G401.6 (cell line): Measurements from ENCODE around the gene SLC30A5.
"Not testable (repeated sequence)": the region's sequence is repeated elsewhere in the genome, so short reads cannot be mapped to it uniquely, and the experiment has no call there.

Source experiments
- FAIRE-seq: peaks from 2 replicates; lab custom pipeline; 2012; peaks lifted over from hg19 to GRCh38; lab: Jason Lieb, UNC

The SLC30A5 gene

DNA sequence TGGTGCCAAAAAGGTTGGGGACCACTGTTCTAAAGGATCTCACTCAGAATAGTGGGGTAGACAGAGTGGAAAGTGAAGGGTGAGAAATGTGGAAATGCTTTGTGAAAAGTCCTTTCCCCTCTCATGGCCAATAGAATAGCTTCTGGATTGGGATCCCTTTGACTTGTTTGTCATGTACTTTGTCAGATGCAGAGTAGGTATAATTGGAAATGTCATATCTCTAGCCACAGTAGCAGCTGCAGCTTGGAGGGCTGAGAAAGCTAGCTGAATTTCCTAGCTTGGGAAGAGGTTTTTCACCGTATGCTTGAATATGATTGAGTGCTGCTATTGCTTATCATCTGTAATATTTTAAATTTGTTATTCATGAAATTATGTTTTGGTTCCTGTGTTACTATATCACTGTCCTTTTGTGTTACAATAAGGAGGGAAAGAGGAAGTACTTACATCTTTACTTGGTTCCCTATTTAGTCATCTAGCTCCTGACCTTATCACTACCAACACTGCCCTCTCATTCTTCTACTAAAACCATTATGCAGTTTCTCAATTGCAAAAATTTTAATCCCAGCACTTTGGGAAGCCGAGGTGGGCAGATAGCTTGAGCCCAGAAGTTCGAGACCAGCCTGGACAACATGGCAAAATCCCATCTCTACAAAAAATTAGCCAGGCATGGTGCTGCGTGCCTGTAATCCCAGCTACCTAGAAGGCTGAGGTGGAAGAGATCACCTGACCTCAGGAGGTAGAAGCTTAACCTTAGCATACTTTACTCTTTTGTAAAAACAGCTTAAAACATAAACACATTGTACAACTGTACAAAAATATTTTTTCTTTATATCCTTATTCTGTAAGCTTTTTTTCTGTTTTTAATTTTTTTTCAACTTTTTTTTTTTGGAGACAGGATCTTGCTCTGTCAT lies 12.4 kb downstream of the SLC30A5 start:
- FAIRE-seq, result no peak

DNA sequence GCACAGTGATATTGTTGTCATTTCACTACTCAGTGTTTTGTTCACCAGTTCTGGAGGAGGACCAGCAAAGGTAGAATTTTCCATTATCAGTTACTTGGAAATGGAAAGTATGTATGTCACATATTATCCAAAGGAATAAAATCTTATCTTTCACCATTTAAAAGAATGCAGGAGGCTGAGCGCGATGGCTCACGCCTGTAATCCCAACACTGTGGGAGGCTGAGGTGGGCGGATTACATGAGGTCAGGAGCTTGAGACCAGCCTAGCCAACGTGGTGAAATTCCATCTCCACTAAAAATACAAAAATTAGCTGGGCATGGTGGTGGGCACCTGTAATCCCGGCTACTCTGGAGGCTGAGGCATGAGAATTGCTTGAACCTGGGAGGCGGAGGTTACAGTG lies 14.6 kb downstream of the SLC30A5 start:
- not testable (repeated sequence) for FAIRE-seq

DNA sequence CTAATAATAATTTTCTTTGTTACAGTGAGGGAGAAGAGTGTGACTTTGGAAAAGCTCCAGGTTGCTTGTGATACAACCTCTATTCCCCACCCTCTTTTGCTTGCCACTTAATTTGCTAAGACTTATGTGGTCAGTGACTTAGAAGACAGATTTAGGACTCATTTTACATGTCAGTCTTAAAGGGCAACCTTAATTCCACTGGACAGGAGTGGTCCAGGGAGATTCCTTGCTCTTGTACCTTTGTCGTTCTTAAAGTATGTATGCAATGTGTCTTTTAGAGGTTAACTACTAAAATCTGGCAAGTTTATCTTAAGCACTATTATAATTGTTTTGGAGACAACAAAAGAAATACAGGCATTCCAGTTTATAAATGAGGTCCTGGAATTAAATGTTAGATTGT lies 20.0 kb downstream of the SLC30A5 start:
- no peak for FAIRE-seq

DNA sequence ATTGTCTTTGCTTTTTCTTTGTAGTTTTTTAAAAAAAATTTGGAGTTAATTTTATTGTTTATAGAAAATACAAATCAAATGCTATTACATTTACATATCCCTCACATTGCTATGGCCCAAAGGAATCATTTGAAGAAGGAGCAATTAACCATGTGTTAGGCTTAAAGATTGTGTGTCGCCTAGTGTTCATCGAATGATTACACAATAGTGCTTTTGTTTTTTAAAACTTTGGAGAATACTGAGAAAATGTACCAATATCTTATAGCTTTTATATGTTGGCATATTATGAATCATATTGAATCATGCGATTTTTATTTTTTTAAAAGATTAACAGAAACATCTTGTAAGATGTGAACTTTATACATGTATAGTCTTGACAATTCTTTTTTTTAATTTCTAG lies 21.7 kb downstream of the SLC30A5 start:
- FAIRE-seq, result peak; percentile 62

DNA sequence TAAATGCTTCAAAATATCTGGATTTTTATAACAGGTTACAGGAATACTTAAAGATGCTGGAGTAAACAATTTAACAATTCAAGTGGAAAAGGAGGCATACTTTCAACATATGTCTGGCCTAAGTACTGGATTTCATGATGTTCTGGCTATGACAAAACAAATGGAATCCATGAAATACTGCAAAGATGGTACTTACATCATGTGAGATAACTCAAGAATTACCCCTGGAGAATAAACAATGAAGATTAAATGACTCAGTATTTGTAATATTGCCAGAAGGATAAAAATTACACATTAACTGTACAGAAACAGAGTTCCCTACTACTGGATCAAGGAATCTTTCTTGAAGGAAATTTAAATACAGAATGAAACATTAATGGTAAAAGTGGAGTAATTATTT lies 35.6 kb downstream of the SLC30A5 start:
- peak; percentile 39 for FAIRE-seq

DNA sequence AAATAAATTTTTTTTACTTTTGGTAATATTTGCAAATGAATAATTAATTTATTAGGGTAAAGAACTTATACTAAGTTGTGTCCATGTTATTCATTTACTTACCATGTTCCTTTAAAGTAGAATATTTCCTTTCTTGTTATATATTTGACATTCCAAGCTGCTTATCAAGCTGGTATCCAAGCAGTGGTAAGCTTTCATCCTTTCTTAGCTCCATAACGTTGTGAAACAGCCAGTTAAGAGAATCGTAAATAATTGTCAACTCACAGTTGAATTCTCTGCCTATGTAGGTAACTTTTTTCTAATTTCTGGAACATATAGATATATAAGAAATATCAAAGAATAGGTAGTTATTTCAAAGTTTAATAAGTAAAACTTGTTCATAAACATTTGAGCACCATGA lies 36.4 kb downstream of the SLC30A5 start:
- peak; percentile 65 for FAIRE-seq

DNA sequence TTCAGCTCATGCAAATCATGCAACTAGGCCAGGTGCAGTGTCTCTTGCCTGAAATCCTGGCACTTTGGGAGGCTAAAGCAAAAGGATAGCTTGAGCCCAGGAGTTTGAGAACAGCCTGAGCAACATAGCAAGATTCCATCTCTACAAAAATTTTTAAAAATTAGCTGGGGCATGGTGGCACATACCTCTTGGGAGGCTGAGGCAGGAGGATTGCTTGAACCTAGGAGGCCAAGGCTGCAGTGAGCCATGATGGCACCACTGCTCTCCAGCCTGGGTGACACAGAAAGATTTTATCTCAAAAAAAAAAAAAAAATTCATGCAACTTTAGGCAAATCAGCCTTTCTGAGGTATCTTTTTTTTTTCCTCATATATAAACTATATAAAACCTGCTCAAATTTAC lies 37.5 kb downstream of the SLC30A5 start:
- FAIRE-seq, result no peak

DNA sequence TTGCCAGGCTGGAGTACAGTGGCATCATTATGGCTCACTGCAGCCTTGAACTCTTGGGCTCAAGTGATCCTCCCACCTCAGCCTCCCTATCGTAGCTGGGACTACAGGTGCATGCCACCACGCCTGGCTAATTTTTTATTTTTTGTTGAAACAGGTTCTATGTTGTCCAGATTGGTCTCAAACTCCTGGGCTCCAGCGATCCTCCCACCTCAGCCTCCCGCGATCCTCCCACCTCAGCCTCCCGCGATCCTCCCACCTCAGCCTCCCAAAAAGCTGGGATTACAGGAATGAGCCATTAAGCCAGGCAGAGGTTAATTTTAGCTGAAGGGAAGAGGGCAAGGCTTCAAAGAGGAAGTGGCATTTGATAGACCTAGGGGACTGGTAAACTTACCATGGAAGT lies 40.3 kb downstream of the SLC30A5 start:
- FAIRE-seq, result no peak

DNA sequence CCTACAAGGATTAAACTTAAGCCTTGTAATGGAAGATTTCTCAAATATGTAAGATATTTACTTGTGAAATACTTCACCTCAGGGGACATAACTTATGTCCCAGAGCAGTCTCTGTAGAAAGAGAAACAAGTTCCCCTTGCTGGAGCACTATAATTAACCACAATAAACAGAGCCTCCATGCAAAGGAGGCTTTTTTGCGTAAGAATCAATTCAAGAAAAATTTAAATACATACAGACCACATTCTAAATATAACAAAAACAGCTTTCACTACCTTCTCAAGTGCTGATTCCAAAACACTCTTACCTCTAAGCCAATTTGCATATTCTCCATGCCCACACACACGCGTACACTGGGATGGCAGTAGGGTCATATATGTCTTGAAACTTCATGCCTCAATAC lies 42.5 kb downstream of the SLC30A5 start:
- FAIRE-seq, result no peak

DNA sequence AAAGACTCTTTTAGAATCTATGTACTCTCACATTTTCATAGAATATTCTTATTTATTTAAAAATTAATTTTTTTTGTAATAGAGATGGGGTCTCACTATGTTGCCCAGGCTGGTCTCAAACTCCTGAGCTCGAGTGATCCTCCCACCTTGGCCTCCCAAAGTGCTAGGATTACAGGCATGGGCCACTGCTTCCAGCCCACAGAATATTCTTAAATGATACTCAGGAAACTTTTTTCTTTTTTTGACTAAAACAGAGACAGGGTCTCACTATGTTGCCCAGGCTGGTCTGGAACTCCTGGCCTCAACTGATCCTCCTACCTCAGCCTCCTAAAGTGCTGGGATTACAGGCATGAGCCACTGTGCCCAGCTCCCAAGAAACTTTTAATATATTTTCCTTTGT lies 43.4 kb downstream of the SLC30A5 start:
- FAIRE-seq, result not testable (repeated sequence)

DNA sequence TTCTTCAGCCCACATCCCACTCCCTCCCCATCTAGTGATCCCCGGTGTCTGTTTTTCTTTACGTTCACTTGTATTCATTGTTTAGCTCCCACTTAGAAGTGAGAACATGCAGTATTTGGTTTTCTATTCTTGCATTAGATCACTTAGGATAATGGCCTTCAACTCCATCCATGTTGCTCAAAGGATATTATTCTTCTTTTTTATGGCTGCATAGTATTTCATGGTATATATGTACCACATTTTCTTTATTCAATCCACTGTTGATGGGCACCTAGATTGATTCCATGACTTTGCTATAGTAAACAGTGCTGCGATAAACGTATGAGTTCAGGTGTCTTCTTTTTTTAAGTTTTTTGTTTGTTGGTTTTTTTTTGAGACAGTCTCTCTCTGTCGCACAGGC lies 44.0 kb downstream of the SLC30A5 start:
- FAIRE-seq, result no peak

DNA sequence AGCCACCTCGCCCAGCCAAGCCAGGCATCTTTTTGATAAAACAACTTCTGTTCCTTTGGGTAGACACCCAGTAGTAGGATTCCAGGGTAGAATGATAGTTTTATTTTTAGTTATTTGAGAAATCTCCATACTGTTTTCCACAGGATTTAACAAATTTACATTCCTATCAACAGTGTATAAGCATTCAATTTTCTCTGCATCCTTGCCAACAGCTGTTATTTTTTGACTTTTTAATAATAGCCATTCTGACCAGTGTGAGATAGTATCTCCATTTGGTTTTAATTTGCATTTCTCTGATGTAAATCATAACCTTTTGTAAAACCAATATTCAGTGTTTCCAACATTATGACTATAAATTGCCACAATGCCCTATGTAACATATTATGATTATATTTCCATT lies 45.0 kb downstream of the SLC30A5 start:
- no peak for FAIRE-seq

DNA sequence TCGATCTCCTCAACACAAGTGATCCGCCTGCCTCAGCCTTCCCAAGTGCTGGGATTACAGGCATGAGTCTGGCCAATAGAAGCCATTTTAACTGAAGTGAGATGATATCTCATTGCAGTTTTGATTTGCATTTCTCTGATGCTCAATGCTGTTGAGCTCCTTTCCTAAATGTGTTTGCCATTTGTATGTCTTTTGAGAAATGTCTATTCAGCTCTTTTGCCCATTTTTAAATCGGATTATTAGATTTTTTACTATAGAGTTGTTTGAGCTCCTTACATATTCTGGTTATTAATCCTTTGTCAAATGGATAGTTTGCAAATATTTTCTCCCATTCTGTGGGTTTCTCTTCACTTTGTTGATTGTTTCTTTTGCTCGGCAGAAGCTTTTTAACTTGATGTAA lies 46.4 kb downstream of the SLC30A5 start:
- FAIRE-seq, result not testable (repeated sequence)

DNA sequence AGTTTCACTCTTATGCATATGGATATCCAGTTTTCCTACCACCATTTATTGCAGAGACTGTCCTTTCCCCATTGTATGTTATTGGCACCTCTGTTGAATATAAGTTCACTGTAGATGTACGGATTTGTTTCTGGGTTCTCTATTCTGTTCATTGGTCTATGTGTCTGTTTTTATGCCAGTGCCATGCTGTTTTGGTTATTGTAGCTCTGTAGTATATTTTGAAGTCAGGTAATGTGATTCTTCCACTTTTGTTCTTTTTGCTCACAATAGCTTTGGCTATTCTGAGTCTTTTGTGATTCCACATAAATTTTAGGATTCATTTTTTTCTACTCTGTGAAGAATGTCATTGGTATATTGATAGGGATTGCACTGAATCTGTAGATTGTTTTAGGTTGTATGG lies 47.0 kb downstream of the SLC30A5 start:
- no peak for FAIRE-seq

DNA sequence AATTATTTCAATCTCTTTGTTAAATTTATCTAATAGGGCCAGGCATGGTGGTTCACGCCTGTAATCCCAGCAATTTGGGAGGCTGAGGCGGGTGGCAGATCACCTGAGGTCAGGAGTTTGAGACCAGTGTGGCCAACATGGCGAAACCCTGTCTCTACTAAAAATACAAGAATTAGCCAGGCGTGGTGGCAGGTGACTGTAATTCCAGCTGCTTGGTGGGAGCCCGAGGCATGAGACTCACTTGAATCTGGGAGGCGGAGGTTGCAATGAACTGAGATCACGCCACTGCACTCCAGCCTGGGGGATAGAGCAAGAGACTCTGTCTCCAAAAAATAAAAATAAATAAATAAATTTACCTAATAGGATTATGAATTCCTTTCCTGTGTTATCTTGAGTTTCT lies 54.8 kb downstream of the SLC30A5 start:
- FAIRE-seq, result not testable (repeated sequence)

DNA sequence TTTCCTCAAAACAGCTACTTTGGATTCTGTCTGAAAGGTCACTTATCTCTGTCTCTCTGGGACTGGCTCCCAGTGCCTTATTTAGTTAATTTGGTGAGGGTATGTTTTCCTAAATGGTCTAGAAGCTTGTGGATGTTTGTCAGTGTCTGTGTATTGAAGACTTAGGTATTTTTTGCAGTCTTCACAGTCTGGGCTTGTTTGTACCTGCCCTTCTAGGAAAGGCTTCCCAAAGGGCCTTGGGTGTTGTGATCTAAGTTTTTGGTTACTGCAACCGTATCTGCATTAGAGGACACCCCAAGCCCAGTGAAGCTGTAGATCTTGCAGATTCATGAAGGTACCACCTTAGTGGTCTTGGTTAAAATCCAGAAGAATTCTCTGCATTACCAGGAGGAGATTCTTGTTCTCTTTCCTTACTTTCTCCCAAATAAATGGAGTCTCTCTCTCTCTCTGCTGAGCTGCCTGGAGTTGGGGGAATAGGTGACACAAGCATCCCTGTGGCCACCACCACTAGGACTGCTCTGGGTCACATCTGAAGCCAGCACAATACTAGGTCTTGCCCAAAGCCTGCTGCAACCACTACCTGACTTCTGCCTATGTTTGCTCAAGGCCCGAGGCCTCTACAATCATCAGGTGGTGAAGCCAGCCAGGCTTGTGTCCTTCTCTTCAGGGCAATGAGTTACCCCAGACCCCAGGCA lies 55.3 kb downstream of the SLC30A5 start:
- FAIRE-seq, result no peak

DNA sequence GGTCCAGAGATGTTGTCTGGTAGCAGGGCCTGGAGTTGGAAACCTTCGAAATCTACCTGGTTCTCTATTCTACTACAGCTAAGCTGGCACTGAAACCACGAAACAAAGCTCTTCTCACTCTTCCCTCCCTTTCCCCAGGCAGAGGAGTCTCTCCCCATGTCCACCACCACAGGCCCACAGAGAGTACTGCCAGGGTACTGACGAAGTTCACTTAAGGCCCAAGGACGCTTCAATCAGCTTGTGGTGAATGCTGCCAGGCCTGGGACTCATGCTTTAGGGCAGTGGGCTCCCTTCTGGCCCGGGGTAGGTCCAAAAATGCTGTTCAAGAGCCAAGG lies 55.8 kb downstream of the SLC30A5 start:
- no peak for FAIRE-seq

DNA sequence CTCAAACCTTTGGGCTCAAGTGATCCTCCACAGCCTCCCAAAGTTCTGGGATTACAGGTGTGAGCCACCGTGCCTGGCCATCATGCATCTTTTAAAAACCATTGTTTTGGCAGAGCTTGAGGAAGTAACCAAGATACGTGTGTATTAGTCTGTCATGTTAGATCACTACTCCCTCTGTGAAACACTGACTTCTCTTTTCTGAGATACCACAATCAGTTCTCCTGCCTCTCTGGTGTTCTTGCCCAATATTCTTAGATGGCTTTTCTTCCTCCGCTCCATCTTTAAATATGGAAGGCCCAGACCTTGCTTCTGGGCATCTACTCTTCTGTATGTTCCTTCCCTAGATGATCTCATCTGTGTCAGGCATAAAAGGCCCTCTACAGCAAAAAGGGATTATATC lies 58.9 kb downstream of the SLC30A5 start:
- FAIRE-seq, result no peak

DNA sequence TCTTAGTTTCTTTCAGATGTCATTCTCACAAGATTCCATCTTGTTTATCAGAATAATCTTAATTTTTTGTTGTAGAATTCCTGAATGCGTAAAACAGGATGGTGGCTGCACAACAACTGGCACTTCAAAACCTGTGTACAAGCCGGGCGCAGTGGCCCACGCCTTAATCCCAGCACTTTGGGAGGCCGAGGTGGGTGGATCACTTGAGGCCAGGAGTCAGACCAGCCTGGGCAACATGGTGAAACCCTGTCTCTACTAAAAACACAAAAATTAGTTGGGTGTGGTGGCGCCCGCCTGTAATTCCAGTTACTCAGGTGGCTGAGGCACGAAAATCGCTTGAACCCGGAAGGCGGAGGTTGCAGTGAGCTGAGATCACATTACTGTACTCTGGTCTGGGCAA lies 62.6 kb downstream of the SLC30A5 start:
- FAIRE-seq, result no peak

DNA sequence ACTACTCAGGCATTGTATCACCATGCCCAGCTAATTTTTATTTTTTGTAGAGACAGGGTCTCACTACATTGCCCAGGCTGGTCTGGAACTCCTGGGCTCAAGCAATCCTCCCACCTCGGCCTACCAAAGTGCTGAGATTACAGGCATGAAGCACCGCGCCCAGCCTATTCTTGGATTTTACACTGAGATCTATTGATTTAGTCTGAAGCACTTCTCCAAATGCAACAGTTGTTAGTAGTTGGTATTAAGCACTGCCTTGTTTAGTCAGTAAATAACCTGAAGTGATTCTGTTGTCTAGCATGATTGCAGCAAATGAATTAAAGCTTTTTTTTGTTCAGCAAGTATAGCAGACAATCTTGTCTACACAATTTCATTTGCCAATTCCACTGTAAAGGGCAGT lies 64.2 kb downstream of the SLC30A5 start:
- FAIRE-seq, result no peak

DNA sequence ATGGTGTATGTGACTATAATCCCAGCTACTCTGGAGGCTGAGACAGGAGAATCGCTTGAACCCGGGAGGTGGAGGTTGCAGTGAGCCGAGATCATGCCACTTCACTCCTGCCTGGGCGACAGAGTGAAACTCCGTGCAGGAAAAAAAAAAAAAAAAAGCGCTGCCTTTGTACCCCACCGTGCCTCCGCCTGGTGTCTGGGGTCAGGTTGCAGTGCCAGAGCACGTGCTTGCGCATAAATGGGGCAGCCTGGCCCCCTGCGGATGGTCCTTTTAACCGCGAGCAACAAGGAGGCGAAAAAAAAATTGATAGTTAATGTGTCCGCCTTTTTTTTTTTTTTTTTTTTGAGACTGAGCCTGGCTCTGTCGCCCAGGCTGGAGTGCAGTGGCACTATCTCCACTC lies 66.8 kb downstream of the SLC30A5 start:
- FAIRE-seq, result no peak

DNA sequence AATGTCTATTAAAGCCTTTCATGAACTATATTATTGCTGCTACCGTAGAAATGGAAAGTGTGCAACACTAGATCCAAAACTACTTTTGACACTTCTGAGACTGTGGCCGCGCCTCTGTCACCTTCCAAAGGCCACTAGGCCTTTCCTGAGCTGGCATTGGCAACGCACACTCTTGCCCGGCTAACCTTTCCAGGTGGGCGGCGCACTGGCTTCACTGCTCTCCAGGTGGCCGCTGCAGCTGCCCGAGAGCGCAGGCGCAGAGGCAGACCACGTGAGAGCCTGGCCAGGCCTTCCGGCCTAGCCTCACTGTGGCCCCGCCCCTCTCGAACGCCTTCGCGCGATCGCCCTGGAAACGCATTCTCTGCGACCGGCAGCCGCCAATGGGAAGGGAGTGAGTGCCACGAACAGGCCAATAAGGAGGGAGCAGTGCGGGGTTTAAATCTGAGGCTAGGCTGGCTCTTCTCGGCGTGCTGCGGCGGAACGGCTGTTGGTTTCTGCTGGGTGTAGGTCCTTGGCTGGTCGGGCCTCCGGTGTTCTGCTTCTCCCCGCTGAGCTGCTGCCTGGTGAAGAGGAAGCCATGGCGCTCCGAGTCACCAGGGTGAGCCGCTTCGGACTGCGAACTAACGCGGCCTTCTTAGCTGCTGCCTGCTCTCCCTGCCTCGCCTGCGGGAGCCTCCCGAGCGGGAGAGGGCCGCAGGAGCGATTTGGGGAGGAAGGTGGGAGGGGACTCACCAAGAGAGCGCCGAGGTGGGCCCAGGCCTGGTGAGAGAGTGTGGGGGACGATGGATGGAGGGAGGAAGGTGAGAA lies 73.1 kb downstream of the SLC30A5 start, which contains the start of gene CCNB1:
Gene CCNB1, plus strand, starts transcription at position 465 of the 807 bp plus-strand sequence. Its CDS starts 113 bp downstream, at position 578.
- peak; percentile 98 for FAIRE-seq

DNA sequence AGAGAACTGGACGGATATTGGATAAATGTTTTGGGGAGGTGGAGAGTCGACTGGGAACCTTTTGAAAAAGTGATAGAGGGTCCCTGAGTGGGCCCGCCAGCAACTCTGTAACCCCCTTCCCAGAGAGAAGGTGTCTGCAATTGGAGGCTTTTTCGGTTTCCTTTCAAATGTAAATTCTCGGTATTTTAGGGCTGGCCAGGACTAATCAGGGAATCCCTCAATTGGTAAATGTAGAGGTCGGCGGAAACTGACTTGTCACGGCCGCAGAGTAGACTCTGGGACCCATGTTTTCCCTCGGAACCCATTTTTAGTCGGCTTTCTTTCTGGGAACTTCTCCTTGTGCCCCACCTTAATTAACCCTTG lies 73.7 kb downstream of the SLC30A5 start:
- FAIRE-seq, result no peak
